Mesothelial cell of epicardium (in vitro differentiated cells): ENCODE results near the gene KLF5. TPM values are rescaled to one million over a fixed set of nuclear protein-coding genes. Genes with fewer than 3 reads are reported as not detected.
A peak's percentile ranks its signal among the peaks of the same experiment; 100 is the strongest.

Experiments used
- DNase-seq, 2 experiments: peaks; one replicate each; pipeline ENCODE4 v3.0.0; 2021; ENCODE audit warnings: low spot score in 2 of 2; ENCODE audit not compliant: unreplicated experiment in 2 of 2
- H3K27ac Mint-ChIP-seq: 2 replicates; pipeline ENCODE4 v1.8.0; 2021; ENCODE audit warnings: mixed read lengths
- H3K27me3 Mint-ChIP-seq: 2 replicates; pipeline ENCODE4 v1.8.0; 2021; ENCODE audit warnings: low read depth, mixed read lengths
- H3K36me3 Mint-ChIP-seq: 2 replicates; pipeline ENCODE4 v1.8.0; 2021; ENCODE audit warnings: mixed read lengths
- H3K4me1 Mint-ChIP-seq: 2 replicates; pipeline ENCODE4 v1.8.0; 2021; ENCODE audit warnings: mixed read lengths
- H3K4me3 Mint-ChIP-seq: 2 replicates; pipeline ENCODE4 v1.8.0; 2021; ENCODE audit warnings: mild to moderate bottlenecking, moderate library complexity, mixed read lengths
- H3K9me3 Mint-ChIP-seq: 2 replicates; pipeline ENCODE4 v1.8.0; 2021; ENCODE audit warnings: mixed read lengths
- total RNA-seq: library from RNA; stranded (reverse); gene quantifications from 3 replicates; pipeline ENCODE4 v1.2.1, GENCODE V29; 2021
- TF ChIP-seq, protein P1 (sequence below): fragments of 200-600 bp; sonication (generic); IDR thresholded peaks from one replicate; pipeline ENCODE4 v1.5.0; 2021; ENCODE audit warnings: antibody characterized with exemption; ENCODE audit not compliant: unreplicated experiment

The KLF5 gene
- total RNA-seq, 1 donor from 2014 or later: 62.4 TPM

DNA sequence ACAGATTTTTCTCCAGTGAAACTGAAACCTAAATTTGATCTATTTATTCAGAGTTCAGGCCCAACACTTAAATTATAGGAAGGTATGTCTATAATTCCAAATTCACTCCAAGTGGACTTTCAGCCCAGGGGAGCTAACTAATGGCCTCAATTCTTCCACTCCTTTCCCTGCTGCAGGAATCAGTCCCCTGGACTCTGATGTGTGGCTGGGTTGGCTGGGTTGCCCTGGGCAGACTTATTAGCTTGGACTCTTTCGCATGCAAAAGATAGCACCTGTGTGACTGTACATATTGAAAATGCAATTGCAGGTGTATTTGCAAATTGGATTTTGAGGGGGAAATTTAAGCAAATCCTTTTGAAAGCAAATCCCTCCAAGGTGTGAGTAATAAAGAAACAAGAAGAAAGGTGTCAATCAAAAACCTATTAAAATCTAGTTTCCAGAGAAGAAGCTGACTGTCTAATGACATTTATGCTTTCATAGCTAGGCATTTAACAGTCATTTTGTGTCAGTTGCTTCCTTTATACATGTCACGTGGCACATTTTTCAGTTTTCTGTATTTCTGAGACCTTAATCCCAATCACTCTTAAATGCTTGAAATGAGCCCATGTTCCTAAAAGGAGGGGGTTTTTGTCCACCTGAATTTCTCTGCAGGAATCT is 42.7 kb downstream of the KLF5 start:
- Mint-ChIP-seq H3K27me3 (no peaks in the 10 kb centered on the region), H3K4me1 (peaks cover 33% of the 10 kb centered on the region), H3K36me3 (no peaks in the 10 kb centered on the region), H3K4me3 (no peak overlapping the region), H3K27ac (peak overlapping the region; percentile 15), H3K9me3 (peaks cover 3% of the 10 kb centered on the region)
- TF ChIP-seq, protein P1, sequence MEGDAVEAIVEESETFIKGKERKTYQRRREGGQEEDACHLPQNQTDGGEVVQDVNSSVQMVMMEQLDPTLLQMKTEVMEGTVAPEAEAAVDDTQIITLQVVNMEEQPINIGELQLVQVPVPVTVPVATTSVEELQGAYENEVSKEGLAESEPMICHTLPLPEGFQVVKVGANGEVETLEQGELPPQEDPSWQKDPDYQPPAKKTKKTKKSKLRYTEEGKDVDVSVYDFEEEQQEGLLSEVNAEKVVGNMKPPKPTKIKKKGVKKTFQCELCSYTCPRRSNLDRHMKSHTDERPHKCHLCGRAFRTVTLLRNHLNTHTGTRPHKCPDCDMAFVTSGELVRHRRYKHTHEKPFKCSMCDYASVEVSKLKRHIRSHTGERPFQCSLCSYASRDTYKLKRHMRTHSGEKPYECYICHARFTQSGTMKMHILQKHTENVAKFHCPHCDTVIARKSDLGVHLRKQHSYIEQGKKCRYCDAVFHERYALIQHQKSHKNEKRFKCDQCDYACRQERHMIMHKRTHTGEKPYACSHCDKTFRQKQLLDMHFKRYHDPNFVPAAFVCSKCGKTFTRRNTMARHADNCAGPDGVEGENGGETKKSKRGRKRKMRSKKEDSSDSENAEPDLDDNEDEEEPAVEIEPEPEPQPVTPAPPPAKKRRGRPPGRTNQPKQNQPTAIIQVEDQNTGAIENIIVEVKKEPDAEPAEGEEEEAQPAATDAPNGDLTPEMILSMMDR: no peak
- no peak for DNase-seq

DNA sequence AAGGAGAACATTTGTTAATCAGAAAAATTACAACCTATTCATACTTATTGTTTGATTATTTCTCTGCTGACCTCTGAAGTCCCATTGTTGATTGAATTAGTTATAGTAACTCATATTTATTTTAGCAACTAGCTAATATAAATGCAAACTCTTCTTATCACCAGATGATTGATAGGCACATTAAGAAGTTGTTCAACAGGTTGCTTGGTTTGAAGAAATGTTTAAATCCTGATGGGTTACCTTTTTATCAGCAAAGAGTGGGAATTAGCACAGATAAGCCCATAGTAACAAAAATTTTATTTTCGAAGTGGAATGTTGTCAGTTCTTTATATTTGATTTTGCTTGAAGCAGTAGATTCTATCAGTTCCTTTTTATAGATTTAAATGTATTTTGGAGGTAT is 44.4 kb downstream of the KLF5 start:
- no peaks in the 10 kb centered on the region for H3K36me3 Mint-ChIP-seq
- TF ChIP-seq, protein P1: no peak
- H3K9me3 Mint-ChIP-seq: peaks cover 3% of the 10 kb centered on the region
- H3K4me3 Mint-ChIP-seq: no peak overlapping the region
- peak overlapping the region; percentile 89 for H3K27ac Mint-ChIP-seq
- H3K4me1 Mint-ChIP-seq: peaks cover 44% of the 10 kb centered on the region
- no peak for DNase-seq
- no peaks in the 10 kb centered on the region for H3K27me3 Mint-ChIP-seq

GRCh38 chr13:73106513-73107178 is 47.8 kb downstream of the KLF5 start:
- TF ChIP-seq, protein P1: no peak
- no peak for DNase-seq
- H3K4me3 Mint-ChIP-seq: no peak overlapping the region
- H3K36me3 Mint-ChIP-seq: no peaks in the 10 kb centered on the region
- H3K9me3 Mint-ChIP-seq: no peaks in the 10 kb centered on the region
- no peaks in the 10 kb centered on the region for H3K27me3 Mint-ChIP-seq
- peaks cover 38% of the 10 kb centered on the region for H3K4me1 Mint-ChIP-seq
- H3K27ac Mint-ChIP-seq: peak overlapping the region; percentile 88

DNA sequence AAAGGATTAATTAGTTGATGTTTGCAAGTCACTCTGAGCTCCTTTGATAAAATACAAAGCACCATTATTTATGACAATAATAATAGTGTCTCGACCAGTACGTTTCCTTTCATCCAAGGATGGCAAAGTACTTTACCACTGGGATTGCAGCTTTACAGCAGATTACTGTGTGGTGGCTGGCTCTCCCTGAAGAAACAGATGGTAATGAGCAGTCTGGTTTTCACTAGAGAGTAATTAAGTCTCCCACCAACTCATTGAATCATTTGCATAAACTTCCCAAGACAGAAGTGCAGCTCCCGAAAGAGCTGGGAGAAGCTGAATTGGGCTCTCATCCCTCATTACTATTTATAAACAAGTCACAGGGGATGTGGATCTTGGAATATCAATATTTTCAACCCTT is 48.7 kb downstream of the KLF5 start:
- Mint-ChIP-seq H3K4me1 (peaks cover 35% of the 10 kb centered on the region), H3K4me3 (no peak overlapping the region), H3K36me3 (no peaks in the 10 kb centered on the region), H3K27ac (peak overlapping the region; percentile 88), H3K9me3 (no peaks in the 10 kb centered on the region), H3K27me3 (no peaks in the 10 kb centered on the region)
- TF ChIP-seq, protein P1: no peak
- DNase-seq: no peak

DNA sequence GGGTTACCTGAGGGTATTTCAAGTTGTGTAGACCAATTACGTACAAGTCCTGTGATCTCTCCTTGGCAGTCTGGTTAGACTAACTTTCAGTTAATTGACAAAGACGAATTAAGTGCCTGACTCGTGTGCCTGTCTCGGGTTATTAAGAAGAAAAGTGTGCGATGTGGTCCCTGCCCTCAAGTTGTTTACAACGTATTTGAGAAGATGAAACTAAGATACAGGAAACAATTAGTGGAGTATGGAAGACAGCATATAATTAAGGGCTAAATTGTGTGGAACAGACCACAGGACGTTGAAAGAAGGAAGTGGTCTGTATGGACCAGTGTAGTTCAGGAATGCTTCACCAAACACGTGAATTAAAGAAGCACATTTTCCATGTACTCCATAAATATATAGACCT is 49.2 kb downstream of the KLF5 start:
- H3K4me3 Mint-ChIP-seq: no peak overlapping the region
- DNase-seq: no peak
- peaks cover 35% of the 10 kb centered on the region for H3K4me1 Mint-ChIP-seq
- H3K9me3 Mint-ChIP-seq: no peaks in the 10 kb centered on the region
- TF ChIP-seq, protein P1: no peak
- H3K27ac Mint-ChIP-seq: peak overlapping the region; percentile 71
- no peaks in the 10 kb centered on the region for H3K36me3 Mint-ChIP-seq
- H3K27me3 Mint-ChIP-seq: no peaks in the 10 kb centered on the region
